HepG2 (cell line): ENCODE measurements around the gene NACC2. TPM values are rescaled to one million over a fixed set of nuclear protein-coding genes. Genes with fewer than 3 reads are reported as not detected.
A peak's percentile ranks its signal among the peaks of the same experiment; 100 is the strongest.

Experiments used
- ADNP ChIP-seq: sonication (generic); formaldehyde crosslinking; IDR thresholded peaks from 2 replicates; pipeline ENCODE4 v1.4.0; 2020; ENCODE audit warnings: missing genetic modification reagents
- BRCA1 ChIP-seq: sonication (generic); formaldehyde crosslinking; IDR thresholded peaks from 2 replicates; pipeline ENCODE4 v1.4.0; 2020; ENCODE audit warnings: missing genetic modification reagents
- CBX5 ChIP-seq: sonication (generic); formaldehyde crosslinking; IDR thresholded peaks from 2 replicates; pipeline ENCODE4 v1.4.0; 2020; ENCODE audit warnings: missing genetic modification reagents, borderline replicate concordance
- DNMT3B ChIP-seq: conservative IDR thresholded peaks from 2 replicates; pipeline ENCODE4 v1.6.1; 2016; ENCODE audit warnings: missing biosample characterization, control low read depth
- KDM1A ChIP-seq: IDR thresholded peaks from 2 replicates; pipeline ENCODE4 v1.6.1; 2016; ENCODE audit warnings: missing compliant biosample characterization
- MIER2 ChIP-seq: IDR thresholded peaks from 2 replicates; pipeline ENCODE4 v1.6.1; 2016; ENCODE audit warnings: missing biosample characterization, missing genetic modification reagents
- MTA1 ChIP-seq: sonication (generic); formaldehyde crosslinking; IDR thresholded peaks from 2 replicates; pipeline ENCODE4 v1.4.0; 2020; ENCODE audit warnings: missing genetic modification reagents, mild to moderate bottlenecking, borderline replicate concordance
- MYNN ChIP-seq: sonication (generic); formaldehyde crosslinking; IDR thresholded peaks from 2 replicates; pipeline ENCODE4 v1.4.0; 2020; ENCODE audit warnings: mild to moderate bottlenecking, low read depth, missing genetic modification reagents
- PPARG ChIP-seq: conservative IDR thresholded peaks from 2 replicates; pipeline ENCODE4 v1.6.1; 2016; ENCODE audit warnings: missing biosample characterization, missing genetic modification reagents
- SALL1 ChIP-seq: sonication (generic); formaldehyde crosslinking; IDR thresholded peaks from 2 replicates; pipeline ENCODE4 v1.8.0; 2022; ENCODE audit warnings: mild to moderate bottlenecking, missing genetic modification reagents
- SRY ChIP-seq: sonication (generic); formaldehyde crosslinking; IDR thresholded peaks from 2 replicates; pipeline ENCODE4 v1.8.0; 2022; ENCODE audit warnings: mild to moderate bottlenecking, missing genetic modification reagents
- TBX2 ChIP-seq: sonication (generic); formaldehyde crosslinking; IDR thresholded peaks from 2 replicates; pipeline ENCODE4 v1.5.0; 2020; ENCODE audit warnings: missing genetic modification reagents, mild to moderate bottlenecking, borderline replicate concordance
- TBX3 ChIP-seq: fragments of 450-650 bp; IDR thresholded peaks from 2 replicates; pipeline ENCODE4 v1.6.1; 2017; ENCODE audit warnings: antibody characterized with exemption, mild to moderate bottlenecking, inconsistent platforms, borderline replicate concordance
- TEAD2 ChIP-seq: sonication (generic); formaldehyde crosslinking; IDR thresholded peaks from 2 replicates; pipeline ENCODE4 v1.9.0; 2021; ENCODE audit warnings: missing genetic modification reagents
- ZNF232 ChIP-seq: sonication (generic); formaldehyde crosslinking; IDR thresholded peaks from 2 replicates; pipeline ENCODE4 v1.4.0; 2020; ENCODE audit warnings: missing genetic modification reagents, borderline replicate concordance
- ZNF557 ChIP-seq: sonication (generic); formaldehyde crosslinking; IDR thresholded peaks from 2 replicates; pipeline ENCODE4 v1.4.0; 2020; ENCODE audit warnings: missing genetic modification reagents
- ZNF747 ChIP-seq: sonication (generic); formaldehyde crosslinking; IDR thresholded peaks from 2 replicates; pipeline ENCODE4 v1.8.1; 2023; ENCODE audit warnings: missing genetic modification reagents, mild to moderate bottlenecking, borderline replicate concordance
- polyA plus RNA-seq, 8 experiments: library from polyadenylated mRNA; depleted of rRNA in 3 of 8; stranded (reverse) in 7 of 8; unstranded in 1 of 8; fragments of >200 nt; fragmentation: Illumina TruSeq in 4 of 8; extraction: Trizol in 4 of 8; gene quantifications; 2 replicates each; pipeline versions ENCODE4 v1.2.1 to v1.2.3, GENCODE V29; 2011 to 2016; ENCODE audit warnings: low read depth in 4 of 8, missing spikeins in 1 of 8, mixed read lengths in 1 of 8; ENCODE audit not compliant: insufficient read depth in 1 of 8
- total RNA-seq, 5 experiments: library from RNA; depleted of rRNA; stranded (reverse); fragments of >200 nt; fragmentation: Illumina TruSeq; extraction: Trizol; gene quantifications; 2 replicates each; pipeline ENCODE4 v1.2.3, GENCODE V29; 2016; ENCODE audit warnings: low read depth in 1 of 5
- TF ChIP-seq, protein P1 (sequence below): sonication (generic); formaldehyde crosslinking; IDR thresholded peaks from 2 replicates; pipeline ENCODE4 v1.4.0; 2020; ENCODE audit warnings: missing genetic modification reagents
- TF ChIP-seq, protein P2 (sequence below): sonication (generic); formaldehyde crosslinking; IDR thresholded peaks from 2 replicates; pipeline ENCODE4 v1.4.0; 2020; ENCODE audit warnings: missing genetic modification reagents, mild to moderate bottlenecking, borderline replicate concordance
- TF ChIP-seq, protein P3 (sequence below), 2 experiments: sonication (generic) in 1 of 2; formaldehyde crosslinking in 1 of 2; IDR thresholded peaks; 2 replicates each; pipeline versions ENCODE4 v1.4.0 to v1.6.1; 2016 to 2020; ENCODE audit warnings: borderline replicate concordance in 1 of 2, low read depth in 1 of 2, mild to moderate bottlenecking in 1 of 2, missing genetic modification reagents in 1 of 2

Gene NACC2
- total and polyA plus RNA-seq, 2 of the 13 experiments (the other 11 are each of a cell fraction or from before 2014, with no cell fraction given): 5.9 to 12.3 TPM

DNA sequence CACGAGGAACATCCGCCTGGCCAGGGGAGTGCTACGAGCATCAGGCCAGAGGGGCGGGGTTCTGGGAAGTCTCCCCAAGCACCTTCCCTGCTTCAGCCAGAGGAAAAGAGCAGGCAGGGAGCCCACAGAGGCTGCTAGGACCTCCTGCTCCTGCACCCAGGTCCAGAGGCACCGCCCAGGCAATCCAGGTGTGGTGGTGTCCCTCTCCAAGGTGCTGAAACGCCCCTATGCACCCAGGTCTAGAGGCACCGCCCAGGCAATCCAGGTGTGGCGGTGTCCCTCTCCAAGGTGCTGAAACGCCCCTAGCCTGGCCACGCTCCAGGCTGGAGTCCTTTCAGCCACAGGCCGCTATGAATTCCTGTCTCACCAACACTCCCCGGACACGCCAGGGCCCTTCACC is 123.2 kb downstream of the NACC2 start (continued):
- TF ChIP-seq CBX5 (CRISPR knock-in tag) (peak; percentile 96; the same call in 1 of the 2 replicates), MIER2 (CRISPR knock-in tag) (peak; percentile 100), MYNN (CRISPR knock-in tag) (peak; percentile 98; the same call in 1 of the 2 replicates), DNMT3B (peak; percentile 100), MTA1 (CRISPR knock-in tag) (peak; percentile 68; the same call in 1 of the 2 replicates), ZNF232 (CRISPR knock-in tag) (peak; percentile 100), ZNF747 (CRISPR knock-in tag) (peak; percentile 98; the same call in 1 of the 2 replicates), TEAD2 (CRISPR knock-in tag) (peak; percentile 98), ZNF557 (CRISPR knock-in tag) (peak; percentile 100), TBX2 (CRISPR knock-in tag) (peak; percentile 96), BRCA1 (peak; percentile 100), KDM1A (CRISPR knock-in tag) (peak; percentile 76; the same call in 1 of the 2 replicates), SALL1 (peak; percentile 100), TBX3 (no peak), SRY (CRISPR knock-in tag) (peak; percentile 100), PPARG (CRISPR knock-in tag) (peak; percentile 95), ADNP (CRISPR knock-in tag) (no peak)
- TF ChIP-seq, protein P1, sequence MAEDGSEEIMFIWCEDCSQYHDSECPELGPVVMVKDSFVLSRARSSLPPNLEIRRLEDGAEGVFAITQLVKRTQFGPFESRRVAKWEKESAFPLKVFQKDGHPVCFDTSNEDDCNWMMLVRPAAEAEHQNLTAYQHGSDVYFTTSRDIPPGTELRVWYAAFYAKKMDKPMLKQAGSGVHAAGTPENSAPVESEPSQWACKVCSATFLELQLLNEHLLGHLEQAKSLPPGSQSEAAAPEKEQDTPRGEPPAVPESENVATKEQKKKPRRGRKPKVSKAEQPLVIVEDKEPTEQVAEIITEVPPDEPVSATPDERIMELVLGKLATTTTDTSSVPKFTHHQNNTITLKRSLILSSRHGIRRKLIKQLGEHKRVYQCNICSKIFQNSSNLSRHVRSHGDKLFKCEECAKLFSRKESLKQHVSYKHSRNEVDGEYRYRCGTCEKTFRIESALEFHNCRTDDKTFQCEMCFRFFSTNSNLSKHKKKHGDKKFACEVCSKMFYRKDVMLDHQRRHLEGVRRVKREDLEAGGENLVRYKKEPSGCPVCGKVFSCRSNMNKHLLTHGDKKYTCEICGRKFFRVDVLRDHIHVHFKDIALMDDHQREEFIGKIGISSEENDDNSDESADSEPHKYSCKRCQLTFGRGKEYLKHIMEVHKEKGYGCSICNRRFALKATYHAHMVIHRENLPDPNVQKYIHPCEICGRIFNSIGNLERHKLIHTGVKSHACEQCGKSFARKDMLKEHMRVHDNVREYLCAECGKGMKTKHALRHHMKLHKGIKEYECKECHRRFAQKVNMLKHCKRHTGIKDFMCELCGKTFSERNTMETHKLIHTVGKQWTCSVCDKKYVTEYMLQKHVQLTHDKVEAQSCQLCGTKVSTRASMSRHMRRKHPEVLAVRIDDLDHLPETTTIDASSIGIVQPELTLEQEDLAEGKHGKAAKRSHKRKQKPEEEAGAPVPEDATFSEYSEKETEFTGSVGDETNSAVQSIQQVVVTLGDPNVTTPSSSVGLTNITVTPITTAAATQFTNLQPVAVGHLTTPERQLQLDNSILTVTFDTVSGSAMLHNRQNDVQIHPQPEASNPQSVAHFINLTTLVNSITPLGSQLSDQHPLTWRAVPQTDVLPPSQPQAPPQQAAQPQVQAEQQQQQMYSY (CRISPR knock-in tag): peak; percentile 85
- TF ChIP-seq, protein P2, sequence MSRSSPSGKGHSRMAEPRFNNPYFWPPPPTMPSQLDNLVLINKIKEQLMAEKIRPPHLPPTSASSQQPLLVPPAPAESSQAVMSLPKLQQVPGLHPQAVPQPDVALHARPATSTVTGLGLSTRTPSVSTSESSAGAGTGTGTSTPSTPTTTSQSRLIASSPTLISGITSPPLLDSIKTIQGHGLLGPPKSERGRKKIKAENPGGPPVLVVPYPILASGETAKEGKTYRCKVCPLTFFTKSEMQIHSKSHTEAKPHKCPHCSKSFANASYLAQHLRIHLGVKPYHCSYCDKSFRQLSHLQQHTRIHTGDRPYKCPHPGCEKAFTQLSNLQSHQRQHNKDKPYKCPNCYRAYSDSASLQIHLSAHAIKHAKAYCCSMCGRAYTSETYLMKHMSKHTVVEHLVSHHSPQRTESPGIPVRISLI (CRISPR knock-in tag): peak; percentile 78; the same call in 1 of the 2 replicates
- TF ChIP-seq, protein P3, sequence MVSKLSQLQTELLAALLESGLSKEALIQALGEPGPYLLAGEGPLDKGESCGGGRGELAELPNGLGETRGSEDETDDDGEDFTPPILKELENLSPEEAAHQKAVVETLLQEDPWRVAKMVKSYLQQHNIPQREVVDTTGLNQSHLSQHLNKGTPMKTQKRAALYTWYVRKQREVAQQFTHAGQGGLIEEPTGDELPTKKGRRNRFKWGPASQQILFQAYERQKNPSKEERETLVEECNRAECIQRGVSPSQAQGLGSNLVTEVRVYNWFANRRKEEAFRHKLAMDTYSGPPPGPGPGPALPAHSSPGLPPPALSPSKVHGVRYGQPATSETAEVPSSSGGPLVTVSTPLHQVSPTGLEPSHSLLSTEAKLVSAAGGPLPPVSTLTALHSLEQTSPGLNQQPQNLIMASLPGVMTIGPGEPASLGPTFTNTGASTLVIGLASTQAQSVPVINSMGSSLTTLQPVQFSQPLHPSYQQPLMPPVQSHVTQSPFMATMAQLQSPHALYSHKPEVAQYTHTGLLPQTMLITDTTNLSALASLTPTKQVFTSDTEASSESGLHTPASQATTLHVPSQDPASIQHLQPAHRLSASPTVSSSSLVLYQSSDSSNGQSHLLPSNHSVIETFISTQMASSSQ (IDR thresholded peaks at IDR 0.05; ENCODE audit: low read depth): no peak
- TF ChIP-seq, protein P3 (CRISPR knock-in tag; IDR thresholded peaks at IDR 0.05; ENCODE audit: borderline replicate concordance): peak; percentile 73
